Measurements from ENCODE around the gene ZBTB16. TPM values are rescaled to one million over a fixed set of nuclear protein-coding genes. Genes with fewer than 3 reads are reported as not detected.

The ZBTB16 gene
- total and polyA plus RNA-seq, 2 of the 13 experiments (the other 11 are each of a cell fraction or from before 2014, with no cell fraction given): not detected

DNA sequence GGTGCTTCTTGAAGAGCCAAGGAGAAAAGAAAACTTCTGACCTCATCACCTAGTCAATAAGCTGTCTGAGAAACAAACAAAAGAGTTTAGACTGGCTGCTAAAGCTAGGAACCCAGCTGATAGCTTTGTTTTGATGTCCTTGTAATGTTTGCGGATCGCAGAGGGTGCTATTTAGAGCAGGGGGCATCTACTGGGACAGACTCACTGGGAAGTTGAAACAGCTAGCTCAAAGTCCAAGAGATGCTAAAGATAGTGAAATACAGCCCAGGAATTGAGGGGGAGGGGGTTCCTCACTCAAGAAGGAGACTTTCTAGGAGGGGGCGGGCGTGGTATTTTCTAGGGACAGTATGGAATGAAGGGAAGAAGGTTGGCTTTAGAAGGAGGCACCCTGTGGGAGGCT, 18.9 kb downstream of the ZBTB16 start (continued):
- TF ChIP-seq, protein P1, sequence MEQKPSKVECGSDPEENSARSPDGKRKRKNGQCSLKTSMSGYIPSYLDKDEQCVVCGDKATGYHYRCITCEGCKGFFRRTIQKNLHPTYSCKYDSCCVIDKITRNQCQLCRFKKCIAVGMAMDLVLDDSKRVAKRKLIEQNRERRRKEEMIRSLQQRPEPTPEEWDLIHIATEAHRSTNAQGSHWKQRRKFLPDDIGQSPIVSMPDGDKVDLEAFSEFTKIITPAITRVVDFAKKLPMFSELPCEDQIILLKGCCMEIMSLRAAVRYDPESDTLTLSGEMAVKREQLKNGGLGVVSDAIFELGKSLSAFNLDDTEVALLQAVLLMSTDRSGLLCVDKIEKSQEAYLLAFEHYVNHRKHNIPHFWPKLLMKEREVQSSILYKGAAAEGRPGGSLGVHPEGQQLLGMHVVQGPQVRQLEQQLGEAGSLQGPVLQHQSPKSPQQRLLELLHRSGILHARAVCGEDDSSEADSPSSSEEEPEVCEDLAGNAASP (CRISPR knock-in tag; IDR thresholded peaks at IDR 0.05; ENCODE audit: borderline replicate concordance): no peak; the same call in 1 of the 2 replicates
- TF ChIP-seq SOX13 (IDR thresholded peaks at IDR 0.05) (no peak), SOX13 (CRISPR knock-in tag; conservative IDR thresholded peaks at IDR 0.05 in 1 of 2, IDR thresholded peaks at IDR 0.05 in 1 of 2) (peak in 1 of 2 experiments; percentile 78; a peak in 2 of 4 replicates), HOXA5 (CRISPR knock-in tag; IDR thresholded peaks at IDR 0.05) (0 out of 2 replicates have a peak, but pooled peaks have one; percentile 31), ZNF232 (CRISPR knock-in tag; IDR thresholded peaks at IDR 0.05; ENCODE audit: borderline replicate concordance) (no peak), PHF8 (CRISPR knock-in tag; IDR thresholded peaks at IDR 0.05) (no peak), ZNF160 (CRISPR knock-in tag; IDR thresholded peaks at IDR 0.05) (no peak), SALL1 (CRISPR knock-in tag; IDR thresholded peaks at IDR 0.05) (peak; percentile 60; the same call in 1 of the 2 replicates), DPF2 (CRISPR knock-in tag; IDR thresholded peaks at IDR 0.05; ENCODE audit: borderline replicate concordance, low read depth) (no peak), SRSF9 (IDR thresholded peaks at IDR 0.05; ENCODE audit: borderline replicate concordance, insufficient read depth, low read depth, low read length, poor library complexity, severe bottlenecking) (no peak), ADNP (CRISPR knock-in tag; IDR thresholded peaks at IDR 0.05) (no peak), MED1 (CRISPR knock-in tag; IDR thresholded peaks at IDR 0.05) (peak; percentile 50; the same call in 1 of the 2 replicates), CHD4 (IDR thresholded peaks at IDR 0.05; ENCODE audit: borderline replicate concordance, low read length) (no peak), KLF6 (CRISPR knock-in tag; IDR thresholded peaks at IDR 0.05) (no peak)
- TF ChIP-seq, protein P2, sequence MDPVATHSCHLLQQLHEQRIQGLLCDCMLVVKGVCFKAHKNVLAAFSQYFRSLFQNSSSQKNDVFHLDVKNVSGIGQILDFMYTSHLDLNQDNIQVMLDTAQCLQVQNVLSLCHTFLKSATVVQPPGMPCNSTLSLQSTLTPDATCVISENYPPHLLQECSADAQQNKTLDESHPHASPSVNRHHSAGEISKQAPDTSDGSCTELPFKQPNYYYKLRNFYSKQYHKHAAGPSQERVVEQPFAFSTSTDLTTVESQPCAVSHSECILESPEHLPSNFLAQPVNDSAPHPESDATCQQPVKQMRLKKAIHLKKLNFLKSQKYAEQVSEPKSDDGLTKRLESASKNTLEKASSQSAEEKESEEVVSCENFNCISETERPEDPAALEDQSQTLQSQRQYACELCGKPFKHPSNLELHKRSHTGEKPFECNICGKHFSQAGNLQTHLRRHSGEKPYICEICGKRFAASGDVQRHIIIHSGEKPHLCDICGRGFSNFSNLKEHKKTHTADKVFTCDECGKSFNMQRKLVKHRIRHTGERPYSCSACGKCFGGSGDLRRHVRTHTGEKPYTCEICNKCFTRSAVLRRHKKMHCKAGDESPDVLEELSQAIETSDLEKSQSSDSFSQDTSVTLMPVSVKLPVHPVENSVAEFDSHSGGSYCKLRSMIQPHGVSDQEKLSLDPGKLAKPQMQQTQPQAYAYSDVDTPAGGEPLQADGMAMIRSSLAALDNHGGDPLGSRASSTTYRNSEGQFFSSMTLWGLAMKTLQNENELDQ (CRISPR knock-in tag; IDR thresholded peaks at IDR 0.05; ENCODE audit: borderline replicate concordance): no peak
- TF ChIP-seq, protein P3, sequence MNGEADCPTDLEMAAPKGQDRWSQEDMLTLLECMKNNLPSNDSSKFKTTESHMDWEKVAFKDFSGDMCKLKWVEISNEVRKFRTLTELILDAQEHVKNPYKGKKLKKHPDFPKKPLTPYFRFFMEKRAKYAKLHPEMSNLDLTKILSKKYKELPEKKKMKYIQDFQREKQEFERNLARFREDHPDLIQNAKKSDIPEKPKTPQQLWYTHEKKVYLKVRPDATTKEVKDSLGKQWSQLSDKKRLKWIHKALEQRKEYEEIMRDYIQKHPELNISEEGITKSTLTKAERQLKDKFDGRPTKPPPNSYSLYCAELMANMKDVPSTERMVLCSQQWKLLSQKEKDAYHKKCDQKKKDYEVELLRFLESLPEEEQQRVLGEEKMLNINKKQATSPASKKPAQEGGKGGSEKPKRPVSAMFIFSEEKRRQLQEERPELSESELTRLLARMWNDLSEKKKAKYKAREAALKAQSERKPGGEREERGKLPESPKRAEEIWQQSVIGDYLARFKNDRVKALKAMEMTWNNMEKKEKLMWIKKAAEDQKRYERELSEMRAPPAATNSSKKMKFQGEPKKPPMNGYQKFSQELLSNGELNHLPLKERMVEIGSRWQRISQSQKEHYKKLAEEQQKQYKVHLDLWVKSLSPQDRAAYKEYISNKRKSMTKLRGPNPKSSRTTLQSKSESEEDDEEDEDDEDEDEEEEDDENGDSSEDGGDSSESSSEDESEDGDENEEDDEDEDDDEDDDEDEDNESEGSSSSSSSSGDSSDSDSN (CRISPR knock-in tag; IDR thresholded peaks at IDR 0.05): no peak
- TF ChIP-seq, protein P4, sequence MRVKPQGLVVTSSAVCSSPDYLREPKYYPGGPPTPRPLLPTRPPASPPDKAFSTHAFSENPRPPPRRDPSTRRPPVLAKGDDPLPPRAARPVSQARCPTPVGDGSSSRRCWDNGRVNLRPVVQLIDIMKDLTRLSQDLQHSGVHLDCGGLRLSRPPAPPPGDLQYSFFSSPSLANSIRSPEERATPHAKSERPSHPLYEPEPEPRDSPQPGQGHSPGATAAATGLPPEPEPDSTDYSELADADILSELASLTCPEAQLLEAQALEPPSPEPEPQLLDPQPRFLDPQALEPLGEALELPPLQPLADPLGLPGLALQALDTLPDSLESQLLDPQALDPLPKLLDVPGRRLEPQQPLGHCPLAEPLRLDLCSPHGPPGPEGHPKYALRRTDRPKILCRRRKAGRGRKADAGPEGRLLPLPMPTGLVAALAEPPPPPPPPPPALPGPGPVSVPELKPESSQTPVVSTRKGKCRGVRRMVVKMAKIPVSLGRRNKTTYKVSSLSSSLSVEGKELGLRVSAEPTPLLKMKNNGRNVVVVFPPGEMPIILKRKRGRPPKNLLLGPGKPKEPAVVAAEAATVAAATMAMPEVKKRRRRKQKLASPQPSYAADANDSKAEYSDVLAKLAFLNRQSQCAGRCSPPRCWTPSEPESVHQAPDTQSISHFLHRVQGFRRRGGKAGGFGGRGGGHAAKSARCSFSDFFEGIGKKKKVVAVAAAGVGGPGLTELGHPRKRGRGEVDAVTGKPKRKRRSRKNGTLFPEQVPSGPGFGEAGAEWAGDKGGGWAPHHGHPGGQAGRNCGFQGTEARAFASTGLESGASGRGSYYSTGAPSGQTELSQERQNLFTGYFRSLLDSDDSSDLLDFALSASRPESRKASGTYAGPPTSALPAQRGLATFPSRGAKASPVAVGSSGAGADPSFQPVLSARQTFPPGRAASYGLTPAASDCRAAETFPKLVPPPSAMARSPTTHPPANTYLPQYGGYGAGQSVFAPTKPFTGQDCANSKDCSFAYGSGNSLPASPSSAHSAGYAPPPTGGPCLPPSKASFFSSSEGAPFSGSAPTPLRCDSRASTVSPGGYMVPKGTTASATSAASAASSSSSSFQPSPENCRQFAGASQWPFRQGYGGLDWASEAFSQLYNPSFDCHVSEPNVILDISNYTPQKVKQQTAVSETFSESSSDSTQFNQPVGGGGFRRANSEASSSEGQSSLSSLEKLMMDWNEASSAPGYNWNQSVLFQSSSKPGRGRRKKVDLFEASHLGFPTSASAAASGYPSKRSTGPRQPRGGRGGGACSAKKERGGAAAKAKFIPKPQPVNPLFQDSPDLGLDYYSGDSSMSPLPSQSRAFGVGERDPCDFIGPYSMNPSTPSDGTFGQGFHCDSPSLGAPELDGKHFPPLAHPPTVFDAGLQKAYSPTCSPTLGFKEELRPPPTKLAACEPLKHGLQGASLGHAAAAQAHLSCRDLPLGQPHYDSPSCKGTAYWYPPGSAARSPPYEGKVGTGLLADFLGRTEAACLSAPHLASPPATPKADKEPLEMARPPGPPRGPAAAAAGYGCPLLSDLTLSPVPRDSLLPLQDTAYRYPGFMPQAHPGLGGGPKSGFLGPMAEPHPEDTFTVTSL (CRISPR knock-in tag; IDR thresholded peaks at IDR 0.05; ENCODE audit: borderline replicate concordance): peak; percentile 69; the same call in 1 of the 2 replicates

All from HepG2 (cell line).